H1 (cell line): Measurements from ENCODE around the gene GUCY2C. TPM values are rescaled to one million over a fixed set of nuclear protein-coding genes. Genes with fewer than 3 reads are reported as not detected.

Experiments used
- KDM1A ChIP-seq: fragments of 200-600, 300-600 bp; sonication (generic); IDR thresholded peaks from 2 replicates; pipeline ENCODE4 v1.7.1; 2016; ENCODE audit warnings: mild to moderate bottlenecking, low read length, borderline replicate concordance
- NANOG ChIP-seq: IDR thresholded peaks from 2 replicates; pipeline ENCODE4 v1.6.1; 2011; ENCODE audit warnings: low read length, low read depth, mild to moderate bottlenecking, inconsistent platforms; ENCODE audit not compliant: insufficient read depth, poor library complexity, severe bottlenecking
- POLR2A ChIP-seq, 2 experiments: IDR thresholded peaks; 1 replicate in 1 of 2; 2 replicates in 1 of 2; pipeline ENCODE4 v1.6.1; 2011; ENCODE audit warnings: low read depth in 2 of 2, low read length in 2 of 2, mild to moderate bottlenecking in 2 of 2; ENCODE audit errors: control extremely low read depth in 1 of 2
- TBP ChIP-seq: IDR thresholded peaks from 2 replicates; pipeline ENCODE4 v1.6.1; 2011; ENCODE audit warnings: low read depth, low read length, improper control_type of control experiment
- polyA plus RNA-seq, 7 experiments: library from polyadenylated mRNA; depleted of rRNA in 3 of 7; stranded (reverse) in 5 of 7; unstranded in 2 of 7; fragments of >200 nt in 5 of 7; fragments of 200-250 nt in 2 of 7; gene quantifications; 1 replicate in 5 of 7; 2 replicates in 1 of 7; 4 replicates in 1 of 7; pipeline versions ENCODE4 v1.2.1 to v1.2.3, GENCODE V29; 2011 to 2013; ENCODE audit warnings: missing spikeins in 2 of 7, mixed read lengths in 2 of 7
- total RNA-seq: library from RNA; stranded (reverse); fragmentation: NEBNext Ultra II Directional; extraction: Animal tissue kit (Norgen Biotek cat#: 25700); gene quantifications from 2 replicates; pipeline ENCODE4 v1.2.1, GENCODE V29; 2021

Gene GUCY2C
- total and polyA plus RNA-seq, 2 of the 8 experiments (the other 6 are each of a cell fraction or from before 2014, with no cell fraction given) = 1.9 to 3.2 TPM

GRCh38 chr12:14570231-14570630, 126.2 kb downstream of the GUCY2C start (continued):
- TF ChIP-seq TBP (no peak), NANOG (no peak), KDM1A (no peak), POLR2A (IDR thresholded peaks at IDR 0.05; ENCODE audit: control extremely low read depth in 1 of 2, low read depth in 2 of 2, low read length in 2 of 2) (no peak)
